ENCODE data around the gene SPPL2A. TPM values are rescaled to one million over a fixed set of nuclear protein-coding genes. Genes with fewer than 3 reads are reported as not detected.

SPPL2A gene
- total and polyA plus RNA-seq, 2 of the 13 experiments (the other 11 are each of a cell fraction or from before 2014, with no cell fraction given) = 80.5 to 105 TPM

DNA sequence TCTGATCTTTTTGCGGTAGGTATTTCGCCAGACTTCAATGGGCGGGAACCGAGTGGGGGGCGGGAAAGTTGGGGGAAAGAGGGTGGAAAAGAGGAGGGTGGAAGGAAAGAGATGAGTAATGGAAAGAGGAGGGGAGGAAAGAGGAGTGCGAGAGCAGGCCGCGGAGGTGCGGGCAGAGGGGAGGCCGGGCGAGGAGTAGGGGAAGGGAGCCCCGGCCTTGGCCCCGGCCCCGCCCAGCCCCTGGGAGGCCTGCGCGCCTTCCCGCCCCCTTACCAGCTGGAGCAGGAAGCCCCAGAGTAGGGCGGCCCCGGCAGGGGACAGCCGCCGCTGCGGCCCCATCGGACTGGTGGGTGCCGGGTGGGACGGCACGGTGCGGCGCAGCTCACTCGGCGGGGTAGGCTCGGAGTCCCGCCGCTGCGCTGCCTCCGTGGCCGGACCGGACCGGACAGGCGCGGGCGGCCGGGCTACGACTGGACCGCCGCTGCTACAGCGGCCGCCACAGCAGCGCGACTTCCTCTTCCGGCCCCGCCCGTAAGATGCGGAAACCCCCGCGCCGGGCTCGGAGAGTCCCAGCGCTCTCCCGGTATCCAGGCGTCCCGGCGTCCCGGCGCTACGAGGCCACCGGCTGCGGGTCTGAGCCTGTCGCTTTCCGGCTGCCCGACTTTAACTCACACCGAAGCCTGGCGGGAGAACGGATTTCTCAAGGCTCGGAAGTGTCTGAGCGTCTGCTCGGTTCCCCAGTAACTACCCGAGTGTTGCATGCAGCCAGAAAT lies at the start of gene SPPL2A (continued):
- TF ChIP-seq SIN3A (IDR thresholded peaks at IDR 0.05; ENCODE audit: borderline replicate concordance, low read depth, low read length) (peak; percentile 93; the same call in 1 of the 2 replicates), SKI (IDR thresholded peaks at IDR 0.05; ENCODE audit: partially characterized antibody) (peak; percentile 52), POLR2G (IDR thresholded peaks at IDR 0.05; ENCODE audit: low read depth, low read length) (peak; percentile 93), ZNF607 (CRISPR knock-in tag; IDR thresholded peaks at IDR 0.05; ENCODE audit: borderline replicate concordance) (peak; percentile 53; the same call in 1 of the 2 replicates), CCDC6 (CRISPR knock-in tag; IDR thresholded peaks at IDR 0.05) (peak; percentile 93), ZIK1 (CRISPR knock-in tag; IDR thresholded peaks at IDR 0.05; ENCODE audit: borderline replicate concordance, low read depth) (no peak), RELA (CRISPR knock-in tag; IDR thresholded peaks at IDR 0.05) (peak; percentile 86; the same call in 1 of the 2 replicates), TCF7 (IDR thresholded peaks at IDR 0.05; ENCODE audit: low read depth) (peak; percentile 78), ISL2 (CRISPR knock-in tag; IDR thresholded peaks at IDR 0.05) (0 out of 2 replicates have a peak, but pooled peaks have one; percentile 21), ZNF563 (CRISPR knock-in tag; IDR thresholded peaks at IDR 0.05) (peak; percentile 95; the same call in 1 of the 2 replicates), PAX8 (CRISPR knock-in tag; IDR thresholded peaks at IDR 0.05; ENCODE audit: borderline replicate concordance) (no peak), GABPA (IDR thresholded peaks at IDR 0.05; ENCODE audit: low read depth, low read length) (peak; percentile 83), GABPA (CRISPR knock-in tag; IDR thresholded peaks at IDR 0.05; ENCODE audit: low read depth) (peak; percentile 89), ZNF235 (CRISPR knock-in tag; IDR thresholded peaks at IDR 0.05; ENCODE audit: borderline replicate concordance) (peak; percentile 95; the same call in 1 of the 2 replicates), NCOA5 (CRISPR knock-in tag; IDR thresholded peaks at IDR 0.05) (no peak), ZNF720 (CRISPR knock-in tag; IDR thresholded peaks at IDR 0.05) (no peak)
- TF ChIP-seq, protein P1, sequence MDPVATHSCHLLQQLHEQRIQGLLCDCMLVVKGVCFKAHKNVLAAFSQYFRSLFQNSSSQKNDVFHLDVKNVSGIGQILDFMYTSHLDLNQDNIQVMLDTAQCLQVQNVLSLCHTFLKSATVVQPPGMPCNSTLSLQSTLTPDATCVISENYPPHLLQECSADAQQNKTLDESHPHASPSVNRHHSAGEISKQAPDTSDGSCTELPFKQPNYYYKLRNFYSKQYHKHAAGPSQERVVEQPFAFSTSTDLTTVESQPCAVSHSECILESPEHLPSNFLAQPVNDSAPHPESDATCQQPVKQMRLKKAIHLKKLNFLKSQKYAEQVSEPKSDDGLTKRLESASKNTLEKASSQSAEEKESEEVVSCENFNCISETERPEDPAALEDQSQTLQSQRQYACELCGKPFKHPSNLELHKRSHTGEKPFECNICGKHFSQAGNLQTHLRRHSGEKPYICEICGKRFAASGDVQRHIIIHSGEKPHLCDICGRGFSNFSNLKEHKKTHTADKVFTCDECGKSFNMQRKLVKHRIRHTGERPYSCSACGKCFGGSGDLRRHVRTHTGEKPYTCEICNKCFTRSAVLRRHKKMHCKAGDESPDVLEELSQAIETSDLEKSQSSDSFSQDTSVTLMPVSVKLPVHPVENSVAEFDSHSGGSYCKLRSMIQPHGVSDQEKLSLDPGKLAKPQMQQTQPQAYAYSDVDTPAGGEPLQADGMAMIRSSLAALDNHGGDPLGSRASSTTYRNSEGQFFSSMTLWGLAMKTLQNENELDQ (CRISPR knock-in tag; IDR thresholded peaks at IDR 0.05; ENCODE audit: borderline replicate concordance) = no peak
- TF ChIP-seq, protein P2, sequence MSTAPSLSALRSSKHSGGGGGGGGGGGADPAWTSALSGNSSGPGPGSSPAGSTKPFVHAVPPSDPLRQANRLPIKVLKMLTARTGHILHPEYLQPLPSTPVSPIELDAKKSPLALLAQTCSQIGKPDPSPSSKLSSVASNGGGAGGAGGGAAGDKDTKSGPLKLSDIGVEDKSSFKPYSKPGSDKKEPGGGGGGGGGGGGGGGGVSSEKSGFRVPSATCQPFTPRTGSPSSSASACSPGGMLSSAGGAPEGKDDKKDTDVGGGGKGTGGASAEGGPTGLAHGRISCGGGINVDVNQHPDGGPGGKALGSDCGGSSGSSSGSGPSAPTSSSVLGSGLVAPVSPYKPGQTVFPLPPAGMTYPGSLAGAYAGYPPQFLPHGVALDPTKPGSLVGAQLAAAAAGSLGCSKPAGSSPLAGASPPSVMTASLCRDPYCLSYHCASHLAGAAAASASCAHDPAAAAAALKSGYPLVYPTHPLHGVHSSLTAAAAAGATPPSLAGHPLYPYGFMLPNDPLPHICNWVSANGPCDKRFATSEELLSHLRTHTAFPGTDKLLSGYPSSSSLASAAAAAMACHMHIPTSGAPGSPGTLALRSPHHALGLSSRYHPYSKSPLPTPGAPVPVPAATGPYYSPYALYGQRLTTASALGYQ (CRISPR knock-in tag; IDR thresholded peaks at IDR 0.05) = peak; percentile 61; the same call in 1 of the 2 replicates
- TF ChIP-seq, protein P3, sequence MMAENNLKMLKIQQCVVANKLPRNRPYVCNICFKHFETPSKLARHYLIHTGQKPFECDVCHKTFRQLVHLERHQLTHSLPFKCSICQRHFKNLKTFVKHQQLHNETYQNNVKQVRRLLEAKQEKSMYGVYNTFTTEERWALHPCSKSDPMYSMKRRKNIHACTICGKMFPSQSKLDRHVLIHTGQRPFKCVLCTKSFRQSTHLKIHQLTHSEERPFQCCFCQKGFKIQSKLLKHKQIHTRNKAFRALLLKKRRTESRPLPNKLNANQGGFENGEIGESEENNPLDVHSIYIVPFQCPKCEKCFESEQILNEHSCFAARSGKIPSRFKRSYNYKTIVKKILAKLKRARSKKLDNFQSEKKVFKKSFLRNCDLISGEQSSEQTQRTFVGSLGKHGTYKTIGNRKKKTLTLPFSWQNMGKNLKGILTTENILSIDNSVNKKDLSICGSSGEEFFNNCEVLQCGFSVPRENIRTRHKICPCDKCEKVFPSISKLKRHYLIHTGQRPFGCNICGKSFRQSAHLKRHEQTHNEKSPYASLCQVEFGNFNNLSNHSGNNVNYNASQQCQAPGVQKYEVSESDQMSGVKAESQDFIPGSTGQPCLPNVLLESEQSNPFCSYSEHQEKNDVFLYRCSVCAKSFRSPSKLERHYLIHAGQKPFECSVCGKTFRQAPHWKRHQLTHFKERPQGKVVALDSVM (CRISPR knock-in tag; IDR thresholded peaks at IDR 0.05) = 0 out of 2 replicates have a peak, but pooled peaks have one; percentile 42
- TF ChIP-seq, protein P4, sequence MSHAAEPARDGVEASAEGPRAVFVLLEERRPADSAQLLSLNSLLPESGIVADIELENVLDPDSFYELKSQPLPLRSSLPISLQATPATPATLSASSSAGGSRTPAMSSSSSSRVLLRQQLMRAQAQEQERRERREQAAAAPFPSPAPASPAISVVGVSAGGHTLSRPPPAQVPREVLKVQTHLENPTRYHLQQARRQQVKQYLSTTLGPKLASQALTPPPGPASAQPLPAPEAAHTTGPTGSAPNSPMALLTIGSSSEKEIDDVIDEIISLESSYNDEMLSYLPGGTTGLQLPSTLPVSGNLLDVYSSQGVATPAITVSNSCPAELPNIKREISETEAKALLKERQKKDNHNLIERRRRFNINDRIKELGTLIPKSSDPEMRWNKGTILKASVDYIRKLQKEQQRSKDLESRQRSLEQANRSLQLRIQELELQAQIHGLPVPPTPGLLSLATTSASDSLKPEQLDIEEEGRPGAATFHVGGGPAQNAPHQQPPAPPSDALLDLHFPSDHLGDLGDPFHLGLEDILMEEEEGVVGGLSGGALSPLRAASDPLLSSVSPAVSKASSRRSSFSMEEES (CRISPR knock-in tag; IDR thresholded peaks at IDR 0.05) = 0 out of 2 replicates have a peak, but pooled peaks have one; percentile 11
- TF ChIP-seq, protein P5, sequence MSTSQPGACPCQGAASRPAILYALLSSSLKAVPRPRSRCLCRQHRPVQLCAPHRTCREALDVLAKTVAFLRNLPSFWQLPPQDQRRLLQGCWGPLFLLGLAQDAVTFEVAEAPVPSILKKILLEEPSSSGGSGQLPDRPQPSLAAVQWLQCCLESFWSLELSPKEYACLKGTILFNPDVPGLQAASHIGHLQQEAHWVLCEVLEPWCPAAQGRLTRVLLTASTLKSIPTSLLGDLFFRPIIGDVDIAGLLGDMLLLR (CRISPR knock-in tag; IDR thresholded peaks at IDR 0.05) = 0 out of 2 replicates have a peak, but pooled peaks have one; percentile 38

All from HepG2 (cell line).